Stomach (tissue), 4 donors: ENCODE results near the gene BARX1.

ENCODE experiments used
- CTCF ChIP-seq, 7 experiments: fragments of 450-650 bp in 4 of 7; fragments of 200-600 bp in 3 of 7; sonication (generic) in 3 of 7; IDR thresholded peaks; one replicate each; pipeline ENCODE4 v1.5.1; 2016 to 2019; ENCODE audit warnings: antibody characterized with exemption in 7 of 7, control low read depth in 2 of 7, mild to moderate bottlenecking in 1 of 7
- POLR2A ChIP-seq, 4 donors: fragments of 450-650 bp; IDR thresholded peaks; one replicate each; pipeline ENCODE4 v1.6.1; 2016; ENCODE audit warnings: antibody characterized with exemption in 4 of 4, control low read depth in 2 of 4, mild to moderate bottlenecking in 1 of 4, moderate library complexity in 1 of 4

- no peak for TF ChIP-seq CTCF (IDR thresholded peaks at IDR 0.05)
- no peak for TF ChIP-seq POLR2A (IDR thresholded peaks at IDR 0.05)
Observed at GRCh38 chr9:93974151-93974550, 19.0 kb upstream of the BARX1 start.
